ENCODE data around the gene PGGHG.
"Not testable (repeated sequence)": the region's sequence is repeated elsewhere in the genome, so short reads cannot be mapped to it uniquely, and the experiment has no call there.

The PGGHG gene

GRCh38 chr11:297586-298405 lies 8.9 kb downstream of the PGGHG start:
- DNase-seq (ENCODE audit: low read depth in 2 of 2) = no peak

- no peak for DNase-seq (ENCODE audit: low read depth in 2 of 2)
Measured at GRCh38 chr11:298406-299065, 9.6 kb downstream of the PGGHG start.

GRCh38 chr11:299081-299891 lies 10.4 kb downstream of the PGGHG start, which contains the start of gene IFITM5:
IFITM5 (minus strand) TSS chr11:299526; CDS start chr11:299490, 36 bp downstream.
- DNase-seq (ENCODE audit: low read depth in 2 of 2) = no peak

- no peak for DNase-seq (ENCODE audit: low read depth in 2 of 2)
Measured at GRCh38 chr11:299951-300735, 11.2 kb downstream of the PGGHG start.

- DNase-seq (ENCODE audit: low read depth in 2 of 2) = no peak
Measured at GRCh38 chr11:303363-303762, 14.4 kb downstream of the PGGHG start.

GRCh38 chr11:304061-304506 lies 15.2 kb downstream of the PGGHG start:
- no peak for DNase-seq (ENCODE audit: low read depth in 2 of 2)

- DNase-seq (ENCODE audit: low read depth in 2 of 2) = peak; percentile 54 to 56
Measured at GRCh38 chr11:304915-305843, 16.3 kb downstream of the PGGHG start.

- no peak for DNase-seq (ENCODE audit: low read depth in 2 of 2)
Measured at GRCh38 chr11:305844-306211, 16.9 kb downstream of the PGGHG start.

GRCh38 chr11:306645-307371 lies 17.9 kb downstream of the PGGHG start:
- DNase-seq (ENCODE audit: low read depth in 2 of 2) = no peak

GRCh38 chr11:307766-308708 lies 19.1 kb downstream of the PGGHG start, which contains the start of gene IFITM2:
IFITM2 (plus strand) TSS chr11:307816; CDS start chr11:308193, 377 bp downstream.
- DNase-seq (ENCODE audit: low read depth in 2 of 2) = peak; percentile 73 to 74

GRCh38 chr11:308740-309665 lies 20.1 kb downstream of the PGGHG start:
- not testable (repeated sequence) for DNase-seq (ENCODE audit: low read depth in 2 of 2)

- DNase-seq (ENCODE audit: low read depth in 2 of 2) = not testable (repeated sequence)
Measured at GRCh38 chr11:309979-310572, 21.1 kb downstream of the PGGHG start.

GRCh38 chr11:311013-311748 lies 22.3 kb downstream of the PGGHG start:
- DNase-seq (ENCODE audit: low read depth in 2 of 2) = not testable (repeated sequence)

GRCh38 chr11:312092-312816 lies 23.3 kb downstream of the PGGHG start:
- no peak for DNase-seq (ENCODE audit: low read depth in 2 of 2)

GRCh38 chr11:313304-313786 lies 24.4 kb downstream of the PGGHG start:
- DNase-seq (ENCODE audit: low read depth in 2 of 2) = no peak
